Mucosa of descending colon (tissue), 3 donors: ENCODE measurements around the gene PRSS36. TPM values are rescaled to one million over a fixed set of nuclear protein-coding genes. Genes with fewer than 3 reads are reported as not detected.

Experiments used
- ATAC-seq: fragments of 200-7000 bp; cut with Tn5 transposase; one replicate; pipeline ENCODE4 v1.9.1; 2020; ENCODE audit warnings: mild to moderate bottlenecking, moderate library complexity
- DNase-seq, 3 donors: peaks; one replicate each; pipeline ENCODE4 v3.0.0-alpha.2; 2020
- H3K36me3 ChIP-seq: fragments of 200-600 bp; one replicate; pipeline ENCODE4 v1.8.0; 2021; ENCODE audit warnings: low read depth, mild to moderate bottlenecking
- H3K4me1 ChIP-seq: fragments of 200-600 bp; one replicate; pipeline ENCODE4 v1.8.0; 2021; ENCODE audit warnings: low read depth, mild to moderate bottlenecking
- H3K4me3 ChIP-seq: fragments of 200-600 bp; one replicate; pipeline ENCODE4 v1.8.0; 2021; ENCODE audit warnings: mild to moderate bottlenecking
- H3K9me3 ChIP-seq: fragments of 200-600 bp; one replicate; pipeline ENCODE4 v1.8.0; 2021; ENCODE audit warnings: mild to moderate bottlenecking
- CTCF ChIP-seq: fragments of 200-600 bp; IDR thresholded peaks from one replicate; pipeline ENCODE4 v1.8.0; 2022; ENCODE audit warnings: antibody characterized with exemption, mild to moderate bottlenecking
- intact Hi-C, 2 donors: fragments of 100-400 bp; cut with DNase I in 1 of 2; cut with micrococcal nuclease in 1 of 2; formaldehyde crosslinking; loops; one replicate each; pipeline versions ENCODE4 v1.11.0 to v1.11.1; 2022; cut with DNase I, micrococcal nuclease
- total RNA-seq, 3 donors: library from RNA; stranded (reverse); fragmentation: NEBNext Ultra II Directional in 2 of 3; extraction: Animal tissue kit (Norgen Biotek cat#: 25700) in 2 of 3; gene quantifications; one replicate each; pipeline versions ENCODE4 v1.2.1 to v1.2.4, GENCODE V29; 2021 to 2023
- donor health status: DM: no; HTN: no; CAD: no; lungs with moderate emphysema.
- donor health status: DM: no; HTN: no; CAD: no.
- donor health status: DM: no; HTN: yes; CAD: no.

Gene PRSS36
- total RNA-seq, 3 donors from 2014 or later: 8.2 to 10.2 (median 9.5) TPM

GRCh38 chr16:31190061-31190460, 40.2 kb upstream of the PRSS36 start:
- no peak for DNase-seq
- H3K4me3 ChIP-seq: no peak overlapping the region
- no peak for TF ChIP-seq CTCF
- H3K9me3 ChIP-seq: no peaks in the 10 kb centered on the region
- ATAC-seq: no peak
- peaks cover 42% of the 10 kb centered on the region for H3K36me3 ChIP-seq
- peaks cover 3% of the 10 kb centered on the region for H3K4me1 ChIP-seq
- intact Hi-C loops: no loop called here

GRCh38 chr16:31189412-31189778, 39.5 kb upstream of the PRSS36 start:
- no peak for DNase-seq
- ATAC-seq: no peak
- H3K4me1 ChIP-seq: peaks cover 3% of the 10 kb centered on the region
- peaks cover 44% of the 10 kb centered on the region for H3K36me3 ChIP-seq
- no peak overlapping the region for H3K4me3 ChIP-seq
- no peaks in the 10 kb centered on the region for H3K9me3 ChIP-seq
- no peak for TF ChIP-seq CTCF
- intact Hi-C loops: no loop called here

- intact Hi-C loops: no loop called here
- H3K36me3 ChIP-seq: peaks cover 44% of the 10 kb centered on the region
- ATAC-seq (no peak), DNase-seq (no peak)
- peaks cover 3% of the 10 kb centered on the region for H3K4me1 ChIP-seq
- H3K9me3 ChIP-seq: no peaks in the 10 kb centered on the region
- no peak overlapping the region for H3K4me3 ChIP-seq
- no peak for TF ChIP-seq CTCF
Observed at GRCh38 chr16:31188450-31189411, 38.9 kb upstream of the PRSS36 start.

- Histone ChIP-seq H3K36me3 (peaks cover 44% of the 10 kb centered on the region), H3K4me1 (peaks cover 3% of the 10 kb centered on the region), H3K9me3 (no peaks in the 10 kb centered on the region), H3K4me3 (no peak overlapping the region)
- ATAC-seq: no peak
- no peak for DNase-seq
- TF ChIP-seq CTCF: no peak
- intact Hi-C loops: no loop called here
Observed at GRCh38 chr16:31187808-31188189, 37.9 kb upstream of the PRSS36 start.

GRCh38 chr16:31186930-31187807, 37.3 kb upstream of the PRSS36 start:
- Histone ChIP-seq H3K36me3 (peaks cover 43% of the 10 kb centered on the region), H3K4me1 (peaks cover 9% of the 10 kb centered on the region), H3K4me3 (no peak overlapping the region), H3K9me3 (no peaks in the 10 kb centered on the region)
- intact Hi-C loops: no loop called here
- DNase-seq: no peak
- no peak for ATAC-seq
- TF ChIP-seq CTCF: no peak
